SK-N-SH (cell line): ENCODE measurements around the gene TNN. TPM values are rescaled to one million over a fixed set of nuclear protein-coding genes. Genes with fewer than 3 reads are reported as not detected.

Source experiments
- CTCF ChIA-PET: fragments of 300-600, 350-600 bp; formaldehyde crosslinking; extraction: SDS; loops from one replicate; lab custom pipeline; 2021; lab: Yijun Ruan, JAX
- POLR2A ChIA-PET: fragments of 350-600 bp; sonication (Branson Sonifier 250); formaldehyde crosslinking; extraction: SDS; loops from one replicate; lab custom pipeline; 2020; ENCODE audit warnings: antibody characterized with exemption, inconsistent platforms; lab: Yijun Ruan, JAX
- DNase-seq: peaks from one replicate; pipeline ENCODE4 v3.0.0; 2012
- H2AFZ ChIP-seq: fragments of 200-600 bp; sonication (generic); 2 replicates; pipeline ENCODE4 v1.8.1; 2016; ENCODE audit warnings: antibody characterized with exemption, mild to moderate bottlenecking, low read depth
- H3F3A ChIP-seq: fragments of 200-600 bp; sonication (generic); replicated peaks from 2 replicates; pipeline ENCODE3; 2016; ENCODE audit warnings: antibody characterized with exemption, mild to moderate bottlenecking; ENCODE audit not compliant: insufficient read depth
- H3K27ac ChIP-seq, 2 experiments: fragments of 200-500 bp in 1 of 2; fragments of 200-600 bp in 1 of 2; sonication (Bioruptor generic) in 1 of 2; sonication (generic), shearing (Covaris generic) in 1 of 2; 2 replicates each; pipeline versions ENCODE4 v1.5.1 to v1.6.1; 2014 to 2016; ENCODE audit warnings: low read depth in 2 of 2, inconsistent platforms in 1 of 2, low read length in 1 of 2, mild to moderate bottlenecking in 1 of 2, mixed read lengths in 1 of 2
- H3K27me3 ChIP-seq: fragments of 200-600 bp; sonication (generic), shearing (Covaris generic); 2 replicates; pipeline ENCODE4 v1.6.1; 2016; ENCODE audit warnings: mixed run types; ENCODE audit not compliant: insufficient read depth
- H3K36me3 ChIP-seq, 2 experiments: fragments of 200-500 bp in 1 of 2; fragments of 200-600 bp in 1 of 2; sonication (Bioruptor generic) in 1 of 2; sonication (generic) in 1 of 2; replicated peaks in 1 of 2; 2 replicates each; pipeline versions ENCODE3 to v1.5.1; 2014 to 2016; ENCODE audit warnings: low read length in 1 of 2, mild to moderate bottlenecking in 1 of 2; ENCODE audit not compliant: insufficient read depth in 2 of 2, control insufficient read depth in 1 of 2
- H3K4me1 ChIP-seq, 2 experiments: fragments of 200-500 bp in 1 of 2; fragments of 200-600 bp in 1 of 2; sonication (Bioruptor generic) in 1 of 2; sonication (generic), shearing (Covaris generic) in 1 of 2; 2 replicates each; pipeline versions ENCODE4 v1.5.1 to v1.6.1; 2014 to 2016; ENCODE audit warnings: low read depth in 1 of 2, low read length in 1 of 2, mixed run types in 1 of 2; ENCODE audit not compliant: insufficient read depth in 2 of 2, control insufficient read depth in 1 of 2
- H3K4me2 ChIP-seq: fragments of 200-600 bp; sonication (generic), shearing (Covaris generic); 2 replicates; pipeline ENCODE4 v1.6.1; 2017; ENCODE audit warnings: mixed run types
- H3K4me3 ChIP-seq, 2 experiments: fragments of 200-500 bp in 1 of 2; fragments of 200-600 bp in 1 of 2; sonication (Bioruptor generic) in 1 of 2; sonication (generic), shearing (Covaris generic) in 1 of 2; 2 replicates each; pipeline versions ENCODE4 v1.5.1 to v1.8.1; 2014 to 2016; ENCODE audit warnings: low read depth in 2 of 2, inconsistent platforms in 1 of 2, low read length in 1 of 2, mild to moderate bottlenecking in 1 of 2, mixed read lengths in 1 of 2, moderate library complexity in 1 of 2
- H3K79me2 ChIP-seq: fragments of 200-600 bp; sonication (generic); 2 replicates; pipeline ENCODE4 v1.8.1; 2017; ENCODE audit warnings: mild to moderate bottlenecking; ENCODE audit not compliant: insufficient read depth
- H3K9ac ChIP-seq: fragments of 200-600 bp; sonication (generic); 2 replicates; pipeline ENCODE4 v1.6.1; 2017; ENCODE audit warnings: mixed run types
- H3K9me2 ChIP-seq: fragments of 200-600 bp; sonication (generic); 2 replicates; pipeline ENCODE4 v1.6.1; 2017; ENCODE audit warnings: mixed run types
- H3K9me3 ChIP-seq: fragments of 200-600 bp; sonication (generic); 2 replicates; pipeline ENCODE4 v1.6.1; 2017; ENCODE audit warnings: mixed run types, mild to moderate bottlenecking, moderate library complexity
- H4K20me1 ChIP-seq: fragments of 200-600 bp; sonication (generic); 2 replicates; pipeline ENCODE4 v1.6.1; 2017; ENCODE audit warnings: mild to moderate bottlenecking, mixed run types; ENCODE audit not compliant: insufficient read depth
- CHD2 ChIP-seq: fragments of 150-350 bp; IDR thresholded peaks from 2 replicates; pipeline ENCODE4 v1.6.1; 2018; ENCODE audit warnings: low read length; ENCODE audit not compliant: partially characterized antibody
- CTCF ChIP-seq: fragments of 200-600 bp; sonication (generic); IDR thresholded peaks from 2 replicates; pipeline ENCODE4 v1.6.1; 2017; ENCODE audit warnings: antibody characterized with exemption, mild to moderate bottlenecking, moderate library complexity
- ELF1 ChIP-seq: IDR thresholded peaks from 2 replicates; pipeline ENCODE4 v1.4.0; 2012
- FOXJ3 ChIP-seq: sonication (generic); formaldehyde crosslinking; IDR thresholded peaks from 2 replicates; pipeline ENCODE4 v1.5.1; 2020; ENCODE audit warnings: mild to moderate bottlenecking, missing genetic modification reagents
- MEF2A ChIP-seq: IDR thresholded peaks from 2 replicates; pipeline ENCODE4 v1.4.0; 2012; ENCODE audit warnings: low read depth, borderline replicate concordance
- MXI1 ChIP-seq: IDR thresholded peaks from 2 replicates; pipeline ENCODE4 v1.6.1; 2012; ENCODE audit warnings: mild to moderate bottlenecking, low read depth, low read length, improper control_type of control experiment
- NRF1 ChIP-seq: IDR thresholded peaks from 2 replicates; pipeline ENCODE4 v1.6.1; 2012; ENCODE audit warnings: low read depth, mild to moderate bottlenecking, low read length
- PBX3 ChIP-seq: IDR thresholded peaks from 2 replicates; pipeline ENCODE4; 2012
- RAD21 ChIP-seq: IDR thresholded peaks from 2 replicates; pipeline ENCODE4 v1.6.1; 2012; ENCODE audit warnings: mild to moderate bottlenecking, low read length
- RCOR1 ChIP-seq: fragments of 150-350 bp; IDR thresholded peaks from 2 replicates; pipeline ENCODE4 v1.6.1; 2017; ENCODE audit warnings: antibody characterized with exemption, low read length
- REST ChIP-seq: IDR thresholded peaks from 2 replicates; pipeline ENCODE4 v1.6.1; 2012; ENCODE audit warnings: mild to moderate bottlenecking, low read depth, low read length, moderate library complexity
- RFX5 ChIP-seq: IDR thresholded peaks from 2 replicates; pipeline ENCODE4 v1.6.1; 2012; ENCODE audit warnings: mild to moderate bottlenecking, improper control_type of control experiment, low read length
- USF1 ChIP-seq: IDR thresholded peaks from 2 replicates; pipeline ENCODE4 v1.4.0; 2012; ENCODE audit warnings: low read depth, borderline replicate concordance
- ZBTB33 ChIP-seq: IDR thresholded peaks from 2 replicates; pipeline ENCODE4 v1.4.0; 2012; ENCODE audit warnings: low read depth, borderline replicate concordance
- WGBS: methylation state at CpG from one replicate; pipeline ENCODE4 v1.1.6; 2017; ENCODE audit warnings: low lambda C conversion rate; 5-methylcytosine and 5-hydroxymethylcytosine counted together
- polyA plus RNA-seq, 3 experiments: library from polyadenylated mRNA; depleted of rRNA; stranded (reverse); fragments of >200 nt; gene quantifications; 2 replicates each; pipeline ENCODE4 v1.2.3, GENCODE V29; 2012

TNN gene
- polyA plus RNA-seq, 1 of the 3 experiments (the other 2 are of a cell fraction) = not detected

- TF ChIP-seq REST = no peak
- TF ChIP-seq PBX3 = no peak
Measured at GRCh38 chr1:175126347-175126746, 58.7 kb downstream of the TNN start (continued).

GRCh38 chr1:175127565-175127964, 59.9 kb downstream of the TNN start:
- POLR2A ChIA-PET = no interaction called here
- no peak for DNase-seq
- Histone ChIP-seq H3K27ac (no peak overlapping the region), H3K4me3 (no peak overlapping the region), H3K9me3 (no peaks in the 10 kb centered on the region), H3K4me1 (peaks cover 0 to 10% of the 10 kb centered on the region in 2 experiments; a peak in 1 of 4 replicates), H3K79me2 (no peaks in the 10 kb centered on the region), H3K9ac (no peak overlapping the region), H2AFZ (no peak overlapping the region), H3K9me2 (no peaks in the 10 kb centered on the region), H3K4me2 (no peak overlapping the region), H3K27me3 (no peaks in the 10 kb centered on the region), H4K20me1 (no peaks in the 10 kb centered on the region), H3K36me3 (no peaks in the 10 kb centered on the region), H3F3A (no peaks in the 10 kb centered on the region)
- 71% methylated on average over 4 of the region's 6 CpGs for WGBS
- CTCF ChIA-PET = interaction anchor here (1.0 to 10.0 kb wide), 6 partner anchors 10 to 97 kb away, joined by 3 to 158 read pairs (median 4); no protein-coding TSS in a partner anchor
- no peak for TF ChIP-seq RCOR1
- TF ChIP-seq ELF1 = no peak
- no peak for TF ChIP-seq CTCF
- TF ChIP-seq CHD2 = no peak
- no peak for TF ChIP-seq NRF1
- TF ChIP-seq REST = no peak
- TF ChIP-seq ZBTB33 = no peak
- no peak for TF ChIP-seq RAD21
- TF ChIP-seq RFX5 = no peak
- TF ChIP-seq FOXJ3 (CRISPR knock-in tag) = no peak
- TF ChIP-seq USF1 = no peak
- no peak for TF ChIP-seq MXI1
- TF ChIP-seq MEF2A = no peak
